K562 (cell line): ENCODE measurements around the gene MYO18A. TPM values are rescaled to one million over a fixed set of nuclear protein-coding genes. Genes with fewer than 3 reads are reported as not detected.

Source experiments
- DMBX1 ChIP-seq: fragments of 250-450 bp; sonication (Bioruptor Pico); IDR thresholded peaks from 2 replicates; pipeline ENCODE4 v1.8.0; 2022; ENCODE audit warnings: inconsistent platforms, mild to moderate bottlenecking, moderate library complexity, borderline replicate concordance
- ELF4 ChIP-seq: fragments of 450-650 bp; formaldehyde crosslinking; IDR thresholded peaks from 2 replicates; pipeline ENCODE4 v1.4.0; 2022; ENCODE audit warnings: missing genetic modification characterization
- HNRNPL ChIP-seq: fragments of 200-400 bp; formaldehyde crosslinking; IDR thresholded peaks from 2 replicates; pipeline ENCODE4 v1.6.1; 2017; ENCODE audit warnings: low read depth, mild to moderate bottlenecking, low read length
- MGA ChIP-seq: fragments of 450-650 bp; IDR thresholded peaks from 2 replicates; pipeline ENCODE4 v1.6.1; 2016; ENCODE audit warnings: mild to moderate bottlenecking, moderate library complexity
- MXI1 ChIP-seq: IDR thresholded peaks from 2 replicates; pipeline ENCODE4 v1.6.1; 2011; ENCODE audit warnings: low read depth, mild to moderate bottlenecking, improper control_type of control experiment, low read length
- NONO ChIP-seq, 2 experiments: fragments of 200-400 bp in 1 of 2; fragments of 450-650 bp in 1 of 2; formaldehyde crosslinking in 1 of 2; IDR thresholded peaks; 2 replicates each; pipeline ENCODE4 v1.6.1; 2017; ENCODE audit warnings: low read depth in 2 of 2, mild to moderate bottlenecking in 2 of 2, moderate library complexity in 2 of 2, low read length in 1 of 2
- RUNX1 ChIP-seq: sonication (generic); IDR thresholded peaks from 2 replicates; pipeline ENCODE4 v1.6.1; 2016; ENCODE audit warnings: antibody characterized with exemption, low read depth
- ZKSCAN8 ChIP-seq: fragments of 200-800 bp; sonication (Bioruptor generic); IDR thresholded peaks from 2 replicates; pipeline ENCODE4 v1.6.1; 2016; ENCODE audit warnings: missing genetic modification characterization, missing compliant biosample characterization
- ZNF212 ChIP-seq: fragments of 450-650 bp; formaldehyde crosslinking; IDR thresholded peaks from 2 replicates; pipeline ENCODE4 v1.4.0; 2020; ENCODE audit warnings: mild to moderate bottlenecking
- ZNF583 ChIP-seq: fragments of 250-450 bp; sonication (Bioruptor Pico); IDR thresholded peaks from 2 replicates; pipeline ENCODE4 v1.4.0; 2020
- ZNF592 ChIP-seq: fragments of 450-650 bp; IDR thresholded peaks from 2 replicates; pipeline ENCODE4 v1.6.1; 2017; ENCODE audit warnings: antibody characterized with exemption, mild to moderate bottlenecking
- ZNF778 ChIP-seq: fragments of 450-650 bp; formaldehyde crosslinking; IDR thresholded peaks from 2 replicates; pipeline ENCODE4 v1.4.0; 2020; ENCODE audit warnings: mild to moderate bottlenecking, moderate library complexity
- polyA plus RNA-seq, 8 experiments: library from polyadenylated mRNA; depleted of rRNA in 4 of 8; stranded (reverse) in 5 of 8; unstranded in 3 of 8; fragments of >200 nt; fragmentation: Nextera tagmentation in 2 of 8; fragmentation: Illumina TruSeq in 1 of 8; extraction: Ambion mirVana in 2 of 8; extraction: Trizol in 1 of 8; gene quantifications; 2 replicates each; pipeline versions ENCODE4 v1.2.1 to v1.2.3, GENCODE V29; 2011 to 2014; ENCODE audit warnings: inconsistent platforms in 1 of 8, missing spikeins in 1 of 8
- total RNA-seq, 7 experiments: library from RNA; depleted of rRNA in 6 of 7; stranded (reverse); fragments of >200 nt in 6 of 7; fragmentation: Illumina TruSeq in 2 of 7; extraction: Trizol in 2 of 7; gene quantifications; 2 replicates each; pipeline versions ENCODE4 v1.2.1 to v1.2.3, GENCODE V29; 2011 to 2021; ENCODE audit warnings: low replicate concordance in 1 of 7

Gene MYO18A
- total and polyA plus RNA-seq, 9 of the 15 experiments (the other 6 are each of a cell fraction or from before 2014, with no cell fraction given): 2.5 to 65.4 (median 17.1) TPM

- no peak for TF ChIP-seq ZNF212
- TF ChIP-seq MGA: peak; percentile 85
- peak; percentile 48; the same call in 1 of the 2 replicates for TF ChIP-seq DMBX1 (CRISPR knock-in tag)
- TF ChIP-seq ELF4: peak; percentile 2; the same call in 1 of the 2 replicates
- peak; percentile 87; the same call in 1 of the 2 replicates for TF ChIP-seq ZNF592
- peak; percentile 96 for TF ChIP-seq ZKSCAN8 (CRISPR knock-in tag)
- TF ChIP-seq NONO (IDR thresholded peaks at IDR 0.05; ENCODE audit: low read depth in 2 of 2, low read length in 1 of 2): no peak
- TF ChIP-seq ZNF778: no peak
- 0 out of 2 replicates have a peak, but pooled peaks have one; percentile 11 for TF ChIP-seq RUNX1
- TF ChIP-seq HNRNPL: no peak
- TF ChIP-seq ZNF583 (CRISPR knock-in tag): no peak
- 0 out of 2 replicates have a peak, but pooled peaks have one; percentile 41 for TF ChIP-seq MXI1
Observed at GRCh38 chr17:29162082-29162908, 17.9 kb downstream of the MYO18A start (continued).
